Psoas muscle (tissue), 8 donors: ENCODE data around the gene KRT12. TPM values are rescaled to one million over a fixed set of nuclear protein-coding genes. Genes with fewer than 3 reads are reported as not detected.
"Not testable (repeated sequence)": the region's sequence is repeated elsewhere in the genome, so short reads cannot be mapped to it uniquely, and the experiment has no call there.

ENCODE experiments used
- ATAC-seq, 4 donors: fragments of 200-7000 bp; cut with Tn5 transposase; one replicate each; pipeline ENCODE4 v1.9.1; 2020; ENCODE audit warnings: moderate library complexity in 3 of 4, mild to moderate bottlenecking in 2 of 4
- DNase-seq, 2 donors: peaks; one replicate each; pipeline ENCODE4 v3.0.0-alpha.2; 2020
- H3K27ac ChIP-seq: fragments of 200-600 bp; one replicate; pipeline ENCODE4 v1.8.0; 2022
- H3K27me3 ChIP-seq, 3 donors: fragments of 200-600 bp in 1 of 3; one replicate each; pipeline versions ENCODE4 v1.6.1 to v1.8.0; 2013 to 2022; ENCODE audit warnings: low read length in 2 of 3, mild to moderate bottlenecking in 2 of 3, moderate library complexity in 1 of 3; ENCODE audit not compliant: insufficient read depth in 3 of 3
- H3K36me3 ChIP-seq, 2 donors: fragments of 200-600 bp in 1 of 2; one replicate each; pipeline versions ENCODE4 v1.6.1 to v1.8.0; 2013 to 2022; ENCODE audit warnings: low read depth in 1 of 2, mild to moderate bottlenecking in 1 of 2, moderate library complexity in 1 of 2; ENCODE audit not compliant: insufficient read depth in 1 of 2
- H3K4me1 ChIP-seq: fragments of 200-600 bp; one replicate; pipeline ENCODE4 v1.8.0; 2022
- H3K4me3 ChIP-seq: fragments of 200-600 bp; one replicate; pipeline ENCODE4 v1.8.0; 2022; ENCODE audit warnings: mild to moderate bottlenecking
- H3K9me3 ChIP-seq: fragments of 200-600 bp; one replicate; pipeline ENCODE4 v1.8.0; 2022
- WGBS, 3 donors: extraction: QIAGEN DNeasy Blood & Tissue Kit; methylation state at CpG; one replicate each; pipeline versions ENCODE4 v1.1.6 to v1.1.7; 2013; 5-methylcytosine and 5-hydroxymethylcytosine counted together
- intact Hi-C, 2 donors: fragments of 100-400 bp; cut with DNase I; formaldehyde crosslinking; loops; one replicate each; pipeline versions ENCODE4 v1.11.0 to v1.14.2; 2022
- polyA plus RNA-seq, 3 donors: library from polyadenylated mRNA; stranded (reverse); fragments of 200-250 nt; gene quantifications; one replicate each; pipeline ENCODE4 v1.2.3, GENCODE V29; 2013
- total RNA-seq, 4 donors: library from RNA; stranded (reverse); fragmentation: NEBNext Ultra II Directional in 2 of 4; extraction: Animal tissue kit (Norgen Biotek cat#: 25700) in 2 of 4; gene quantifications; one replicate each; pipeline versions ENCODE4 v1.2.1 to v1.2.4, GENCODE V29; 2021 to 2023
- TF ChIP-seq, protein P1 (sequence below): fragments of 200-600 bp; IDR thresholded peaks from one replicate; pipeline ENCODE4 v1.8.0; 2022; ENCODE audit warnings: antibody characterized with exemption
- donor health status: healthy with polysubstance abuse.
- donor health status: DM: no; HTN: no; CAD: no; lungs with moderate emphysema.
- donor health status: Bipolar disorder and iron deficiency.
- donor health status: healthy.
- donor health status: DM: yes; HTN: yes; CAD: no.
- donor health status: DM: no; HTN: no; CAD: no.
- donor health status: DM: no; HTN: no; CAD: no.
- donor health status: DM: yes; HTN: yes; CAD: no.

Gene KRT12
- total and polyA plus RNA-seq, 7 donors: not detected

DNA sequence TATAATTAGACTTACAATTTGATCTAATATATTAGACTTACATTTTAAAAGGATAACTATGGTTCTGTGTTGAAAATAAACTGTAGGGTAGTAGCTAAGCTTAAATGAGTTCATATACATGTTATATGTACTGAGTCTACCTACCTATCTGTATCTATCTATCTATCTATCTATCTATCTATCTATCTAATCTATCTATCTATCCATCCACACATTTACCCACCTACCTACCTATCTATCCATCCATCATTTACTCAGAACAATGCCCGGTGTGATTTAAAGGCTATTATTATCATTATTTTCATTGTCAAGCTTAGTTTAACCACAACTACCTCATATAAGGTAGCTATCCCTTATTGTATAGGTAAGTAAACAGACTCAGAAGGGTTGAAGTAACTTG is 51.6 kb downstream of the KRT12 start:
- Histone ChIP-seq H3K4me1 (peaks cover 17% of the 10 kb centered on the region), H3K27me3 (peaks cover 0 to 20% (median 0%) of the 10 kb centered on the region in 3 donors), H3K9me3 (no peaks in the 10 kb centered on the region), H3K36me3 (peaks cover 4 to 14% of the 10 kb centered on the region in 2 donors), H3K27ac (no peak overlapping the region), H3K4me3 (no peak overlapping the region)
- WGBS, 3 donors: 89 to 95% (median 94%) methylated on average over 1 of the region's 1 CpG
- TF ChIP-seq, protein P1, sequence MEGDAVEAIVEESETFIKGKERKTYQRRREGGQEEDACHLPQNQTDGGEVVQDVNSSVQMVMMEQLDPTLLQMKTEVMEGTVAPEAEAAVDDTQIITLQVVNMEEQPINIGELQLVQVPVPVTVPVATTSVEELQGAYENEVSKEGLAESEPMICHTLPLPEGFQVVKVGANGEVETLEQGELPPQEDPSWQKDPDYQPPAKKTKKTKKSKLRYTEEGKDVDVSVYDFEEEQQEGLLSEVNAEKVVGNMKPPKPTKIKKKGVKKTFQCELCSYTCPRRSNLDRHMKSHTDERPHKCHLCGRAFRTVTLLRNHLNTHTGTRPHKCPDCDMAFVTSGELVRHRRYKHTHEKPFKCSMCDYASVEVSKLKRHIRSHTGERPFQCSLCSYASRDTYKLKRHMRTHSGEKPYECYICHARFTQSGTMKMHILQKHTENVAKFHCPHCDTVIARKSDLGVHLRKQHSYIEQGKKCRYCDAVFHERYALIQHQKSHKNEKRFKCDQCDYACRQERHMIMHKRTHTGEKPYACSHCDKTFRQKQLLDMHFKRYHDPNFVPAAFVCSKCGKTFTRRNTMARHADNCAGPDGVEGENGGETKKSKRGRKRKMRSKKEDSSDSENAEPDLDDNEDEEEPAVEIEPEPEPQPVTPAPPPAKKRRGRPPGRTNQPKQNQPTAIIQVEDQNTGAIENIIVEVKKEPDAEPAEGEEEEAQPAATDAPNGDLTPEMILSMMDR: no peak
- ATAC-seq: no peak
- no peak for DNase-seq
- intact Hi-C loops: no loop called here

DNA sequence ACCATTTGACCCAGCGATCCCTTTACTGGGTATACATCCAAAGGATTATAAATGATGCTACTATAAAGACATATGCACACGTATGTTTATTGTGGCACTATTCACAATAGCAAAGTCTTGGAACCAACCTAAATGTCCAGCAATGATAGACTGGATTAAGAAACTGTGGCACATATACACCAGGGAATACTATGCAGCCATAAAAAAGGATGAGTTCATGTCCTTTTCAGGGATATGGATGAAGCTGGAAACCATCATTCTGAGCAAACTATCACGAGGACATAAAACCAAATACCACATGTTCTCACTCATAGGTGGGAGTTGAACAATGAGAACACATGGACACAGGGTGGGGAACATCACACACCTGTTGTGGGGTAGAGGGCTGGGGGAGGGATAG is 52.4 kb downstream of the KRT12 start:
- intact Hi-C loops, ATAC-seq, H3K4me3 ChIP-seq, H3K4me1 ChIP-seq, DNase-seq, H3K9me3 ChIP-seq, H3K27ac ChIP-seq: not testable (repeated sequence)
- peaks cover 0 to 28% (median 0%) of the 10 kb centered on the region in 3 donors for H3K27me3 ChIP-seq
- 82 to 88% (median 83%) methylated on average over 3 of the region's 3 CpGs for WGBS, 3 donors
- peaks cover 4 to 14% of the 10 kb centered on the region in 2 donors for H3K36me3 ChIP-seq

DNA sequence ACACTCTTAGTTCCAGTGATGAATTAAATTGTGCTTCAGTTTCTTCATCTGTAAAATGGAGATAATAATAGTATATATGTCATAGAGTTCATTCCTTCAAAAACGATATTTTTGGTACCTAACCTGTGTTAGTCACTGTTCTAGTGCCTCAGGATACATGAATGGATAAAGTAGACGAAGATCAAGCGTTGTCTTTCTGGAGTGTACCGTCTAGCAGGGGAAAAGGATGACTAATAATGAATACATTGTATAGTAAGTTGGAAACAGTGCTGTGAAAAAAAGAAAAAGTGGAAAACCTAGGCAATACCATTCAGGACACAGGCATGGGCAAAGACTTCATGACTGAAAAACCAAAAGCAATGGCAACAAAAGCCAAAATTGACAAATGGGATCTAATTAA is 53.2 kb downstream of the KRT12 start:
- no peak for DNase-seq
- Histone ChIP-seq H3K9me3 (no peaks in the 10 kb centered on the region), H3K27ac (no peak overlapping the region), H3K4me1 (peaks cover 7% of the 10 kb centered on the region), H3K4me3 (no peak overlapping the region), H3K27me3 (peaks cover 0 to 36% (median 0%) of the 10 kb centered on the region in 3 donors), H3K36me3 (peaks cover 4 to 14% of the 10 kb centered on the region in 2 donors)
- no peak for ATAC-seq
- intact Hi-C loops: no loop called here
- 66 to 73% (median 67%) methylated on average over 4 of the region's 4 CpGs for WGBS, 3 donors
- TF ChIP-seq, protein P1: no peak

DNA sequence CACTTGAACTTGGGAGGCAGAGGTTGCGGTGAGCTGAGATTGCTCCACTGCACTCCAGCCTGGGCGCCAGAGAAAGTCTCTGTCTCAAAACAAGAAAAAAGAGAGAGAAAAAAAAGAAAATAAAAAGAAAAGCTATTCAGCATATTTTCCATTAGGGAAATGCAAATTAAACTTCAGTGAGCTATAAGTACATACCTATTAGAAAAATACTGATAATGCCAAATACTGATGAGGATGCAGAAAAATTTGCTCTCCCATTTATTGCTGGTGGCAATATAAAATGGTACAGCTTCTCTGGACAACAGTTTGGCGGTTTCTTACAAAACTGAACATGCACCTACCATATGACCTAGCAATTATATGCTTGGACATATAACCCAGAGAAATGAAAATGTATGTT is 54.4 kb downstream of the KRT12 start:
- no peak for DNase-seq
- H3K4me1 ChIP-seq: peaks cover 2% of the 10 kb centered on the region
- TF ChIP-seq, protein P1: no peak
- H3K27ac ChIP-seq: no peak overlapping the region
- intact Hi-C loops: no loop called here
- WGBS, 3 donors: 77 to 83% (median 83%) methylated on average over 3 of the region's 3 CpGs
- H3K4me3 ChIP-seq: no peak overlapping the region
- peaks cover 0 to 47% (median 0%) of the 10 kb centered on the region in 3 donors for H3K27me3 ChIP-seq
- no peak for ATAC-seq
- no peaks in the 10 kb centered on the region for H3K9me3 ChIP-seq
- peaks cover 4 to 11% of the 10 kb centered on the region in 2 donors for H3K36me3 ChIP-seq

Other genes with a start within 250 kb of the KRT12 start
- 10 to 100 TPM; 49.6 to 64.7 (median 61.6) TPM for gene SMARCE1, start 219.4 kb downstream of the KRT12 start, total RNA-seq
- 10 to 100 TPM; 55.6 to 59.9 (median 55.9) TPM for gene SMARCE1, start 219.4 kb downstream of the KRT12 start, polyA plus RNA-seq
- gene KRT222, start 202.0 kb downstream of the KRT12 start, total RNA-seq: under 1 TPM in 1 of 4 donors, not detected in 3; 0.32 TPM
- gene KRT222, start 202.0 kb downstream of the KRT12 start, polyA plus RNA-seq: under 1 TPM; 0.08 to 0.37 (median 0.09) TPM
- not detected for gene KRT24, start 163.5 kb downstream of the KRT12 start, total RNA-seq
- not detected for gene KRT24, start 163.5 kb downstream of the KRT12 start, polyA plus RNA-seq
- not detected for gene KRT25, start 111.9 kb downstream of the KRT12 start, total RNA-seq
- gene KRT25, start 111.9 kb downstream of the KRT12 start, polyA plus RNA-seq: under 1 TPM in 1 of 3 donors, not detected in 2; 0.03 TPM
- not detected for gene KRT26, start 95.0 kb downstream of the KRT12 start, total RNA-seq
- gene KRT26, start 95.0 kb downstream of the KRT12 start, polyA plus RNA-seq: not detected
- not detected for gene KRT27, start 84.7 kb downstream of the KRT12 start, total RNA-seq
- under 1 TPM in 1 of 3 donors, not detected in 2; 0.01 TPM for gene KRT27, start 84.7 kb downstream of the KRT12 start, polyA plus RNA-seq
- not detected for gene KRT28, start 67.3 kb downstream of the KRT12 start, total RNA-seq
- not detected for gene KRT28, start 67.3 kb downstream of the KRT12 start, polyA plus RNA-seq
- gene KRT10, start 44.6 kb downstream of the KRT12 start, total RNA-seq: 10 to 100 TPM; 24.2 to 32.9 (median 30.5) TPM
- gene KRT10, start 44.6 kb downstream of the KRT12 start, polyA plus RNA-seq: 10 to 100 TPM; 23.3 to 38.8 (median 35.3) TPM
- under 1 TPM in 1 of 4 donors, not detected in 3; 0.21 TPM for gene KRT20, start 18.0 kb upstream of the KRT12 start, total RNA-seq
- gene KRT20, start 18.0 kb upstream of the KRT12 start, polyA plus RNA-seq: under 1 TPM in 2 of 3 donors, not detected in 1; 0.08 to 0.35 TPM
- gene KRT23, start 70.4 kb upstream of the KRT12 start, total RNA-seq: 1 to 10 TPM in 1 of 4 donors, under 1 TPM in 1, not detected in 2; 0.25 to 1.5 TPM
- gene KRT23, start 70.4 kb upstream of the KRT12 start, polyA plus RNA-seq: under 1 TPM in 1 of 3 donors, not detected in 2; 0.03 TPM
- gene KRT39, start 99.7 kb upstream of the KRT12 start, total RNA-seq: not detected
- not detected for gene KRT39, start 99.7 kb upstream of the KRT12 start, polyA plus RNA-seq
- gene KRT40, start 117.1 kb upstream of the KRT12 start, total RNA-seq: not detected
- gene KRT40, start 117.1 kb upstream of the KRT12 start, polyA plus RNA-seq: not detected
- gene KRTAP3-3, start 126.9 kb upstream of the KRT12 start, total RNA-seq: not detected
- gene KRTAP3-3, start 126.9 kb upstream of the KRT12 start, polyA plus RNA-seq: not detected
- gene KRTAP3-2, start 132.7 kb upstream of the KRT12 start, total RNA-seq: not detected
- not detected for gene KRTAP3-2, start 132.7 kb upstream of the KRT12 start, polyA plus RNA-seq
- not detected for gene KRTAP3-1, start 141.9 kb upstream of the KRT12 start, total RNA-seq
- gene KRTAP3-1, start 141.9 kb upstream of the KRT12 start, polyA plus RNA-seq: not detected
- not detected for gene KRTAP1-5, start 160.0 kb upstream of the KRT12 start, total RNA-seq
- not detected for gene KRTAP1-5, start 160.0 kb upstream of the KRT12 start, polyA plus RNA-seq
- gene KRTAP1-4, start 163.0 kb upstream of the KRT12 start, total RNA-seq: not detected
- gene KRTAP1-4, start 163.0 kb upstream of the KRT12 start, polyA plus RNA-seq: not detected
- gene KRTAP1-3, start 167.7 kb upstream of the KRT12 start, total RNA-seq: not detected
- gene KRTAP1-3, start 167.7 kb upstream of the KRT12 start, polyA plus RNA-seq: not detected
- gene KRTAP1-1, start 174.2 kb upstream of the KRT12 start, total RNA-seq: not detected
- not detected for gene KRTAP1-1, start 174.2 kb upstream of the KRT12 start, polyA plus RNA-seq
- not detected for gene KRTAP2-1, start 180.1 kb upstream of the KRT12 start, total RNA-seq
- gene KRTAP2-1, start 180.1 kb upstream of the KRT12 start, polyA plus RNA-seq: not detected
- not detected for gene KRTAP2-2, start 188.0 kb upstream of the KRT12 start, total RNA-seq
- not detected for gene KRTAP2-2, start 188.0 kb upstream of the KRT12 start, polyA plus RNA-seq
- gene KRTAP2-3, start 192.9 kb upstream of the KRT12 start, total RNA-seq: not detected
- gene KRTAP2-3, start 192.9 kb upstream of the KRT12 start, polyA plus RNA-seq: not detected
- gene KRTAP2-4, start 198.7 kb upstream of the KRT12 start, total RNA-seq: not detected
- gene KRTAP2-4, start 198.7 kb upstream of the KRT12 start, polyA plus RNA-seq: not detected
- not detected for gene KRTAP4-7, start 216.9 kb upstream of the KRT12 start, total RNA-seq
- gene KRTAP4-7, start 216.9 kb upstream of the KRT12 start, polyA plus RNA-seq: not detected
- not detected for gene KRTAP4-8, start 230.9 kb upstream of the KRT12 start, total RNA-seq
- gene KRTAP4-8, start 230.9 kb upstream of the KRT12 start, polyA plus RNA-seq: not detected
- gene KRTAP4-16, start 235.0 kb upstream of the KRT12 start, total RNA-seq: not detected
- gene KRTAP4-16, start 235.0 kb upstream of the KRT12 start, polyA plus RNA-seq: not detected
- gene KRTAP4-9, start 238.2 kb upstream of the KRT12 start, total RNA-seq: not detected
- gene KRTAP4-9, start 238.2 kb upstream of the KRT12 start, polyA plus RNA-seq: not detected